ENCODE results near the gene OR6C3.

OR6C3 gene

GRCh38 chr12:55362675-55363074 is 32.1 kb downstream of the OR6C3 start, which contains the start of gene OR6C75:
Gene OR6C75 (plus strand): TSS chr12:55362975. CDS start chr12:55365111, 2,136 bp downstream.
- ChIA-PET POLR2A (no interaction called here), CTCF (no interaction called here)
- TF ChIP-seq HDGF (IDR thresholded peaks at IDR 0.05; ENCODE audit: borderline replicate concordance) (no peak), PKNOX1 (IDR thresholded peaks at IDR 0.05) (no peak), NFRKB (IDR thresholded peaks at IDR 0.05) (no peak)
- no peak for DNase-seq (ENCODE audit: extremely low spot score)

GRCh38 chr12:55365086-55365485 is 34.5 kb downstream of the OR6C3 start:
- CTCF ChIA-PET = no interaction called here
- POLR2A ChIA-PET = no interaction called here
- no peak for DNase-seq (ENCODE audit: extremely low spot score)
- TF ChIP-seq ELF4 (IDR thresholded peaks at IDR 0.05) (no peak), ARNT (IDR thresholded peaks at IDR 0.05) (no peak), ZNF384 (IDR thresholded peaks at IDR 0.05) (no peak), CTBP1 (IDR thresholded peaks at IDR 0.05; ENCODE audit: borderline replicate concordance) (no peak), SP1 (IDR thresholded peaks at IDR 0.05) (no peak), LEF1 (IDR thresholded peaks at IDR 0.05; ENCODE audit: borderline replicate concordance) (no peak), FOXM1 (IDR thresholded peaks at IDR 0.05; ENCODE audit: borderline replicate concordance) (no peak), TARDBP (IDR thresholded peaks at IDR 0.05) (no peak), HDGF (IDR thresholded peaks at IDR 0.05; ENCODE audit: borderline replicate concordance) (no peak), FOXA1 (IDR thresholded peaks at IDR 0.05) (no peak), L3MBTL2 (conservative IDR thresholded peaks at IDR 0.05) (no peak), FOXK2 (IDR thresholded peaks at IDR 0.05) (no peak), SUZ12 (IDR thresholded peaks at IDR 0.05) (no peak), PKNOX1 (IDR thresholded peaks at IDR 0.05) (no peak), NFRKB (IDR thresholded peaks at IDR 0.05) (no peak)

GRCh38 chr12:55372521-55372920 is 42.0 kb downstream of the OR6C3 start:
- POLR2A ChIA-PET = no interaction called here
- CTCF ChIA-PET = no interaction called here
- DNase-seq (ENCODE audit: extremely low spot score) = no peak
- TF ChIP-seq HDGF (IDR thresholded peaks at IDR 0.05; ENCODE audit: borderline replicate concordance) = no peak
- TF ChIP-seq PKNOX1 (IDR thresholded peaks at IDR 0.05) = no peak
- TF ChIP-seq FOXM1 (IDR thresholded peaks at IDR 0.05; ENCODE audit: borderline replicate concordance) = no peak
- TF ChIP-seq ELF4 (IDR thresholded peaks at IDR 0.05) = no peak
- TF ChIP-seq FOXA1 (IDR thresholded peaks at IDR 0.05) = no peak
- no peak for TF ChIP-seq FOXK2 (IDR thresholded peaks at IDR 0.05)
- no peak for TF ChIP-seq ZNF384 (IDR thresholded peaks at IDR 0.05)
- no peak for TF ChIP-seq CTBP1 (IDR thresholded peaks at IDR 0.05; ENCODE audit: borderline replicate concordance)
- no peak for TF ChIP-seq LEF1 (IDR thresholded peaks at IDR 0.05; ENCODE audit: borderline replicate concordance)
- no peak for TF ChIP-seq TARDBP (IDR thresholded peaks at IDR 0.05)
- no peak for TF ChIP-seq L3MBTL2 (conservative IDR thresholded peaks at IDR 0.05)
- TF ChIP-seq SP1 (IDR thresholded peaks at IDR 0.05) = no peak
- TF ChIP-seq BHLHE40 (IDR thresholded peaks at IDR 0.05; ENCODE audit: borderline replicate concordance) = no peak
- no peak for TF ChIP-seq NFRKB (IDR thresholded peaks at IDR 0.05)
- TF ChIP-seq SUZ12 (IDR thresholded peaks at IDR 0.05) = no peak
- TF ChIP-seq ARNT (IDR thresholded peaks at IDR 0.05) = no peak
